HG03354 (cell line): ENCODE results near the gene GLDC.

Experiments used
- ATAC-seq: cut with Tn5 transposase; IDR thresholded peaks from one replicate; pipeline ENCODE4 v1.9.1; 2021; ENCODE audit warnings: mild to moderate bottlenecking; ENCODE audit not compliant: unreplicated experiment, poor library complexity, severe bottlenecking

Gene GLDC

DNA sequence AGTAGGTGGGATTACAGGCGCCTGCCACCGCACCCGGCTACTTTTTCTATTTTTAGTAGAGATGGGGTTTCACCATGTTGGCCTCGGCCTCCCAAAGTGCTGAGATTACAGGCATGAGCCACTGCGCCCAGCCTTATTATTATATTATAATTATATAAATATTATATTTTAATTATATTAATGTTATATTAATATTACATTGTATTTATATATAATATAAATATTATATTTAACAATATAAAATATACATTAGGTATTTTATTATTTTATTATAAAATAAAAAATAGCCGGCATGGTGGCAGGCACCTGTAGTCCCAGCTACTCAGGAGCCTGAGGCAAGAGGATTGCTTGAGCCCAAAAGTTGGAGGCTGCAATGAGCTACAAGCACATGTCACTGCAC, 21.6 kb upstream of the GLDC start:
- ATAC-seq, result no peak

- no peak for ATAC-seq
Observed at GRCh38 chr9:6665628-6666027, 20.1 kb upstream of the GLDC start.

DNA sequence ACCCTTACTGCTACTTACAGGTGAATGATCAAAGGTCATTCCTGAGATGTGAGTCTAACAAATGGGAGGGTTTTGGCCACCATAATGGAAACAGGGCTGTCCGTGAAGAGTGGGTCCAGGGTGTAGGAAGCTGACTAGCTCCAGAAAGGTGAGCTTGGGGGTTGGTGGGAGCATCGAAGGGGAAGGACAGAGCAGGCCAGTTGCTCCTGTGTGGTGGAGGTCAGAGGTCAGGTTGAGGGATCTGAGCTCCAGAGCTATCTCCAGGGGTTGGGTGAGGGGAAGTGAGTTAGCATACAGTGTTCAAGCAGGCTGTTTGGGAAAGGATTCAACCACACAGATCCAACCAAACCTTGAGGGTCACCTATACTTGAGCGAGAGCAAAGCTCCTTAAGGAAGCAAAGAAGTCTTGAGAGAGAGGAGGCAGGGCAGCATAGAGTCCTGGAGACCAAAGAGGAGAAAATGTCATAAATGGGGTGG, 18.7 kb upstream of the GLDC start:
- no peak for ATAC-seq

DNA sequence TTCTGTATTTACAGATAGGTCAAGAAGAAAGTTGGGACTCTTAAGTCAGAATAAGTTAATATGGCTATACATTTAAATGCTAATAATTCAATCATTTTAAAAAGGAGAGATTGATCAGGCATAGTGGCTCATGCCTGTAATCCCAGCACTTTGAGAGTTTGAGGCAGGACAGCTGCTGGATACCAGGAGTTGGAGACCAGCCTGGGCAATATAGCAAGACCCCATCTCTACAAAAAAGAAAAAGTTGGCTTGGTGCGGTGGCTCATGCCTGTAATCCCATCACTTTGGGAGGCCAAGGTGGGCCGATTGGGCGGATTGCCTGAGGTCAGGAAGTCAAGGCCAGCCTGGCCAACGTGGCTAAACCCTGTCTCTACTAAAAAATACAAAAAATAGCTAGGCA, 15.0 kb upstream of the GLDC start:
- no peak for ATAC-seq

DNA sequence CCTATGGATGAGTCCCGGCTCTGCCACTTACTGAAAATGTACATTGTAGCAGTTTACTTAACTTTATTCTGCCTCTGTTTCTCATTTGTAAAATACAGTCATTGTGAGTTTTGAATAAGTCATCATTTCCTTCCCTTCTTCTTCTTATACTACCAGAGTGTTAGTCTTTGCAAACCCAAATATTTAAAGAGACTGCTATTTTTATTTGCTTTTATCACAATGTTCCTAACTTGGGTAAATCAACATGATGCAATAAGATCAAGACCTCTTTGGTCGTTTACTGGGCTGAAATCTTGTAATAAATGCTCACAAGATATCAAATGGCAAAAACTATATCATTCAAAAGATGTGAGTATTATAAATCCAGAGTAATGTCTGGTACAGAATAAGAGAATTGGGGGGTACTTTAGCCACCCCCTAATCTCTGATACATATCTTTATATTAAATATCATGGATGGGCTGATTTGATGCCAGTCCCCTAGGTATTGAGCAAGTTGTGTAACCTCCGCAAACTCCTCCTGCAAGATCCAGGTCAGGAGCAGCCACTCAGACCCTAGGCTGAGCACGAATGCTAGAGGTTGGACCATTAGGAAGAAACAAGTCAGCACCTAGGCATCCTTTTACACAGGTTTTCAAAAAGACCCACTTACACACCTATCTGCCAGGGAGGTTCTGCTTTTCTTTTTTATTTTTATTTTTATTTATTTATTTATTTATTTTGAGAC, 13.3 kb upstream of the GLDC start:
- no peak for ATAC-seq

GRCh38 chr9:6656614-6657300, 11.2 kb upstream of the GLDC start:
- ATAC-seq, result no peak

DNA sequence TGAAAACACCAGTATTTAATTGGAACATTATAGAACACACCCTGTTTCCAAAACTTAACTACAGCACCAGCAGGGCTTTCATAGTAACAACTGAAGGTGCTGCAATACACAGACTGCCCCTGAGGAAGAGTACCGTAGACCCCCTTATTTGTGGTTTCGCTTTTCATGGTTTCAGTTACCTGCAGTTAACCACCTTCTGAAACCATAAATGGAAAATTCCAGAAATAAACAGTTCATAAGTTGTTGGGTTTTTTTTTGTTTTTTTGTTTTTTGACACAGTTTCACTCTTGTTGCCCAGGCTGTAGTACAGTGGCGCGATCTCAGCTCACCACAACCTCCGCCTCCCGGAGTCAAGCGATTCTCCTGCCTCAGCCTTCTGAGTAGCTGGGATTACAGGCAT, 9.5 kb upstream of the GLDC start:
- peak; percentile 98 for ATAC-seq

- ATAC-seq, result peak; percentile 33
Observed at GRCh38 chr9:6646293-6646636, 736 bp upstream of the GLDC start.

DNA sequence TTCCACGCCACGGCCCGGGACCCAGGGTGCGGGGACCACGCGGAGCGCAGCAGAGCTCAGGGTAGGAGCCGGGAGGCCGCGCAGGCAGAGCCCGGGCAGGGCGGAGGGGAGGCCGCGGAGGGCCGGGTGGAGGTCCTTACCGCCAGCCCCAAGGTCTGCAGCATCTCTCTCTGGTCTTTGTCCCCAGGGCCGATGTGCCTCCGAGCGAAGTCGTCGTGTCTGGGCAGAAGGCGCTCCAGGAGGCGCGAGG, 499 bp downstream of the GLDC start:
- ATAC-seq, result peak; percentile 43

DNA sequence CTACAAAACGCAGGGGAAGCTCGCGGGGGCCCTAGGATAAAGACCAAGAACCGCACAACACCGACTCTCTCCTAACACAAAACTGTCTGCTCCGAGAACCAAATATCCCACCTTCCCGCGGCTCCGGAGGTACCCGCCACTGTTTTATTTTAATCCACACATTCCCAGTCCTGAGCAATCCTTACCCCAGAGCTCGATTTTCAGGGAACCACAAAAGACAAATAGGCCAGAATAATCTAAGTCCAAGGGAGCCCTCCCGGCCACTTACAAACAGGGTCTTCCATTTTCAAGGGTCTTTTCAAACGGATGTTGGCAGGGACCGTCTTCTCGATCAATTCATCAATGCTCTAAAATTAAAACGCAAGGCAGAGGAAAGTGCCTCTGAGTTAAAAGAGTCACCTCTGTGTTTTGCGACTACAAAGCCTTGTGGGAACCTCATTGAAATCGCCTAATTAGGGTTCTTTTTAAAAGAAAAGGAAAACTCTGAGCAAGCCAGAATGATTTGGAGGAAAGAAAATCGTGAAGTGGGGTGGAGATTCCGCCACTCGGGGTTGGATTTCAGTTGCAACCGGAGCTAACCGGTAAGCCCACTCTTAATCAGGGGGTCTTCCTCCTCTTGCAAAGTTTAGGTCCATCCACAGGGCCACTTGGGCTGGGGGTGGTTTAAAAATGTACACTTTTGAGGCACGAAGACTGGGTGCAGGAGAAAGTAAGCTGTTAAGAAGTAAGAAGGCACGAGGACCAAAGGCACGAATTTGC, 1.0 kb downstream of the GLDC start:
- no peak for ATAC-seq

DNA sequence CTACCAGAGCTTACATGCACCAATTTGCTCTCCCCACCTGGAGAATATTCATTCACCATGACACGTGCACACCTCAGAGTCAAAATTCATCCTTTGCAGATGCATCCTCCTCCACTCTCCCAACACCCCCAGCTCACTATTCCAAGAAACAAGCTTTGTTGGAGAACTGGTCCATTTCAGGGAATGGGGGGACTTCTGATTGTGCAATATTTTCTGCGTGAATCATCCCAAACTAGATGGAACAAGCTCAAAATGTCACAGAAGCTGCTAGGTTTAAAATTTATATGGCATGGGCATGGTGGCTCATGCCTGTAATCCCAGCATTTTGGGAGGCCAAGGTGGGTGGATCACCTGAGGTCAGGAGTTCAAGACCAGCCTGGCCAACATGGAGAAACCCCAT, 3.6 kb downstream of the GLDC start:
- ATAC-seq, result no peak

- no peak for ATAC-seq
Observed at GRCh38 chr9:6641561-6641960, 4.0 kb downstream of the GLDC start.

DNA sequence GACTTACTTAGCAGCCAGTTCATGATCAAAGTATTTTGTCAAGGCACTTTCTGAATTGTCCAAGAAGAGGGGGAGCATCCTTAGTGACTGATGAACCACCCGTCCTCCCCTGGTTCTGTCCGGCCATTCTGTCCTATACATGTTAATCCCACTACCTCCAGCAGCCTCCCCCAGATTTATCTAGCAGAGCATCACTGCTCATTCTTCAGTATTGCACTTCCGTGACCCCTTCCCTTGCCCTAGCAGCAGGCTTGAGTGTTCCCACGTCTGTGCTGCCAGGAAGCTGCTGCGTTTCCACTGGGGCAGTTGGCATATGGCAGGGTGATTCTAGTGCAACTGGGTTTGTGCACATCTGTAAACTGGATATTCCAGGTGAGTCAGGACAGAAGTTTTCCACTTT, 4.5 kb downstream of the GLDC start:
- no peak for ATAC-seq

- no peak for ATAC-seq
Observed at GRCh38 chr9:6640268-6641051, 5.1 kb downstream of the GLDC start.

GRCh38 chr9:6639622-6640021, 5.9 kb downstream of the GLDC start:
- ATAC-seq, result no peak

DNA sequence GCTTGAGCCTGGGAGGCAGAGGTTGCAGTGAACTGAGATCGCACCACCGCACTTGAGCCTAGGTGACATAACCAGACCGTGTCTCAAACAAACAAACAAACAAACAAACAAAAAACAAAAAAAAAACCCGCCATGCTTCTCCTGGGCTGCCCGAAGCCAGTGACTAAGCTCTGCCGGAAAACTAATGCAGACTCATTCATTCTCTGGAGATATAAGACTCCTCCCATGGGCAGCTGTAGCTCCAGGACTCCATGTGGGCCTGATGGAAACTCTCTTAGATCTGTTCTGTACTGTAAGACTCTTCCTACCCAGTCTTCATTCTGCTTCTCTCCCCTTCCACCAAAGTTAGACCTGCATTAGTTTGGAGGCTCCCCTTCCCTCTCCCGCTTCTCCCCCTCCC, 11.1 kb downstream of the GLDC start:
- no peak for ATAC-seq

- ATAC-seq, result no peak
Observed at GRCh38 chr9:6633378-6633777, 12.2 kb downstream of the GLDC start.

DNA sequence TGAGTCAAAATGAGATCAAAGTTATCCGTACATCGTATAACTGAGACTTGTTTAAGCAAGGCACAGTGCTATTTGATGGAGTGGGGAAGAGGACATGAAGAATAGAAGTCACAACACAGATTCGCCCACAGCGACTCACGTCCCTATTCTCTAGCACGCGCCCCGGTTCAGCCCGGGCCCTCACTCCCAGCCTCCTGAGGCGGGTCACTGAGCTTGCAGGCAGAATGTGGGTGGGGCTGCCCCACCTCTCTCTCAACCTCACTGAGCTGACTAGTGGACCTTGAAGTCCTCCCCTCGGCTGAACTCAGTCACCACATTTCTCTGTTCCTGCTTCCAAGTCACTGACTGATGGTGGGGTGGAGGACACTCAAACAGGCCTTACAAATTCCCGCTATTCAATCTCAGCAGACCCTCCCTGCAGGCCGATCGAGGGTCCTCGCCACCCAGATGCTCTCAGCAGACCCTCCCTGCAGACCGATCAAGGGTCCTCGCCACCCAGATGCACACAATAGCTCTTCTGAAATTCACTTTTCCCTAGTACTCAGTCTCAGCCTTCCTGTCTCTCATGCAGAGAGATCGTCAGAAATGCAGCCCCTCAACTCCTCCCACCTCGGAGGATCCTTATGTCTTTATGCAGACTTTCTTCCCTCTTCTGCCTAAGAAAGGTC, 12.9 kb downstream of the GLDC start:
- peak; percentile 97 for ATAC-seq

GRCh38 chr9:6631207-6631512, 14.4 kb downstream of the GLDC start:
- no peak for ATAC-seq
